HG02981 (cell line): Measurements from ENCODE around the gene SLC25A25.
A peak's percentile ranks its signal among the peaks of the same experiment; 100 is the strongest.
"Not testable (repeated sequence)": the region's sequence is repeated elsewhere in the genome, so short reads cannot be mapped to it uniquely, and the experiment has no call there.

Experiments
- ATAC-seq: cut with Tn5 transposase; IDR thresholded peaks from one replicate; pipeline ENCODE4 v1.9.1; 2021; ENCODE audit warnings: mild to moderate bottlenecking, moderate library complexity; ENCODE audit not compliant: unreplicated experiment

Gene SLC25A25

DNA sequence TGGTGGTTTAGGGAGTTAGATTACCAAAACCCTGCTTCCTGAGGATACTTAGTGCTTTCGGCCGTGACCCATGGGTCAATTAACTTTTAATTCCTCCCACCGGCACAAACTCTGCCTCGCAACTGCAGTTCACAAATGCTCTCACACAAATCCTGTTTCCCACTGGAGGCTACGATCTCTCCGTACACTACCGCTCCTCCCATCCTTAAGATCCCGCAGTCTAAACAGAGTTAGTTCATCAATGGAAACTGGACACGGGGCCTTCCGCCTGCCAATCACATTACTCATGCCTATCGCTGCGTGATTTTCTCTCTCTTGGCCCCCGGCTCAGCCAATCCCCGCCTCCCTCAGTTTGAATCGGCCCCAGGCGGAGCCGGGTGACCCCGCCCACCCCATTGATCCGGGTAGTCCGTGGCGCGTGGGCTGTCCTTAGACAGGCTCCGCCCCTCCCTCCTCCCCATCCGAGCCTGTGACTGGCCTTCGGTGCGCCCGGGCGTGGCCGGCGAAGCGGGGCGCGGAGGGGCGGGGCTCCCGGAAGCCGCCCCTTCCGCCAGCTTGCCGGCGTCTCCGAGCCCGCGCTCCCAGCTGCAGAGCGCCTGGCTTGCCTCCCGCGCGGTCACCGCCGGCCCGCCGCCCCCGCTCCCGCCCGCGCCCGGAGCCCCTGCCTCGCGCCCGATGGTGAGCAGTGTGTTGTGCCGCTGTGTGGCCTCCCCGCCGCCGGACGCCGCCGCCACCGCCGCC is at the start of gene SLC25A25:
Gene SLC25A25, plus strand, starts transcription at position 588 of the 741 bp plus-strand sequence. Its CDS starts 88 bp downstream, at position 676.
- ATAC-seq = peak; percentile 68

DNA sequence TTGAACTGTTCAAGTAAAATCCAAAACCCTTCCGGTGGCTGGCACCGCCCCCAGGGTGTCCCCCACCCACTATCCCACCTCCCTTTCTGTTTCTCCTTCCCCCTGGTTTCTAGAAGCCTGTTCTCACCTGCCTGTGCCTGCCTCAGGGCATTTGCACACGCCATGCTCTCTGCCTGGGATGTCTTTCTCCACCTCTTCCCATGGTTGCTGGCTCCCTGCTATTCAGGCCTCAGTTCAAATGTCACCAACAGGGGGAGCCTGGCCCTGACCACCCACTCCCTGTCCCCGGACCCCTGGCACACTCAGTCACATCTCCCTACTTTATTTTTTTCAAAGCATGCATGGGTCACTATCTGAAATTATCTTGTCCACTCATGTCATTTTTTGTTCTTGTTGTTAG is 47.3 kb upstream of the SLC25A25 start:
- no peak for ATAC-seq

DNA sequence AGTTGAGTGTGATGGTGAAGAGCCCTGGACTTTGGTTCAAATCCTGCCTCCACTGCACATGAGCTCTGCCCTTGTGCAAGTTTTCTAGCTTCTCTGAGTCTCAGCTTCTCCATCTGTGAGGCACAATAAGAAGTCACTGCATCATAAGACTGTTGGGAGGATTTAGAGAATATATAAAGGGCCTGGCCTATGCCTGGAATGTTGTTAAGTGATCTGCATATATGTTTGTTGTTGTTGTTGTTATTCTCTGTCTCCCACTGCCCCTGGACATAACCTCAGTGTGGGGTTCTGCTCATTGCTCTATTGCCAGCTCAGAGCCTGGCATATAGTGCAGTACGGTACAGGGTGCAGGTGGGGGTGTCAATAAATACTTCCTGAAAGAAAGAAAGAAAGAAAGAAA is 46.9 kb upstream of the SLC25A25 start:
- ATAC-seq = no peak

DNA sequence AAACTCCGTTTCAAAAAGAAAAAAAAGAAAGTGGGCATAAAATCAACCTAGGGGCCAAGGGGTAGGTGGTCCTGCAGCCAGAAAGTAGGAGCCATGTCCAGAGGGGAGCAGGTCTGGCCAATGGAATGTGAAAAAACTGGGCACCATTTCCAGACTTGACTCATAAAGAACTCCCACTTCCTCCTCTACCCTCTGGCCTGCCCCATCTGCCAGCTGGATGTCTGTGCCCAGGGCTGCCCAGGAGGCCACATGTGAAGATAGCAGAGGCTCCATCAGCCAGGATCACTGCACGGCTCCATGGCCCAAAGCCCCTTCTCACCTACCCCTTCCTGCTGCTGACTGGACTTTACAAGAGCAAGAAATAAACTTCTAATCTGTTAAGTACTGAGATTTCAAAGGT is 45.1 kb upstream of the SLC25A25 start:
- ATAC-seq = no peak

GRCh38 chr9:128023671-128024070 is 44.4 kb upstream of the SLC25A25 start:
- ATAC-seq = not testable (repeated sequence)

GRCh38 chr9:128024761-128025308 is 43.2 kb upstream of the SLC25A25 start:
- no peak for ATAC-seq

GRCh38 chr9:128025736-128026135 is 42.3 kb upstream of the SLC25A25 start:
- ATAC-seq = no peak

- ATAC-seq = no peak
These were observed 41.7 kb upstream of the SLC25A25 start for GRCh38 chr9:128026255-128026772.

DNA sequence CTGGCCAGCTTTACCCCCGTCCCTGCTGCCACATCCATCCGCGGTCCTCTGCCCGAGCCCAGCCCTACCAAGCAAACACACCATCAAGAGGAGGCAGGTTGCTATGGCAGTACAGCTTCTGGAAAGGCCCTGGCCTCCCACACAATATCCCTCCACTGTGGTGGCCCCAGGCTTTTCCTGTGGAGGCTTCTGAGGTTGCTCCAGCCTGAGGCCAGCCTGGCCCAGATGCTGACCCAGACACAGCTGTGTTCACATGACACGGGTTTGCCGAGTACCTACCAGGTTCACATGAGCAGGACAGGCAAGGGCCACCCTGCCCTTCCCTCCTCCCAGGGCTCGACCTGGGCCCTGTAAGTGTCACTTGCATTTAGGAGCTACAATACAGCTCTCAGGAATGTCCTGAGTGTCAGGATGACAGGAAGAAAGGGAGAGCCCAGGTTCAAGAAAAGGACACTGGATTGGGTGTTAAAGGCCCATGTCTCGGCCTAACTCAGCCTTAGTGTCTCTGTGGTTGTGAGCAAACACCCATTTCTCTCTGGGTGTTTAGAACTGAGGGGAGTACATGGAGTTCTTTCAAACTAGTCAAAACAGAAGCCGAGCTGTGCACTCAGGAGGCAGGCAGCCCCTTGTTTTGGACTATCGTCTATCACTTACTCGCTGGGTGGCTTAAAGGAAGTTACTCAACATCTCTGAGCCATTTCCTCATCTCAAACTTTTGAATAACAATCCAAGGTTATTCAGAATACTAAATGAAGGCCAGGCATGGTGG is 41.1 kb upstream of the SLC25A25 start:
- ATAC-seq = no peak

DNA sequence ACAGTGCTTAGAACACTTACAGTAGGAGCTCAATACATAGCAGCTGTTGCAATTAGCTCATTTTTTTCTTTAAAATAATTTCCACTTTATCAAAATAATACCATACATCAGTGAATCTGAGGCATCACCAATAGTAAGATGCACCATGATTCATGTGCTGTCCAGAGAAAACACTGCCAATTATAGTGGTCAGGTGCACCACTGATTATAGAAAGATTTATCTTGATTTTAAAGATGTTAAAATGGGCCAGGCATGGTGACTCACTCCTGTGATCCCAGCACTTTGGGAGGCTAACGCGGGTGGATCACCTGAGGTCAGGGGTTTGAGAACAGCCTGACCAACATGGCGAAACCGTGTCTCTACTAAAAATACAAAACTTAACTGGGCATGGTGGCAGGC is 40.3 kb upstream of the SLC25A25 start:
- ATAC-seq = no peak

- ATAC-seq = no peak
These were observed 34.4 kb upstream of the SLC25A25 start for GRCh38 chr9:128033609-128034008.

GRCh38 chr9:128034821-128035652 is 33.0 kb upstream of the SLC25A25 start:
- no peak for ATAC-seq

- ATAC-seq = not testable (repeated sequence)
These were observed 31.5 kb upstream of the SLC25A25 start for GRCh38 chr9:128036522-128036921.

DNA sequence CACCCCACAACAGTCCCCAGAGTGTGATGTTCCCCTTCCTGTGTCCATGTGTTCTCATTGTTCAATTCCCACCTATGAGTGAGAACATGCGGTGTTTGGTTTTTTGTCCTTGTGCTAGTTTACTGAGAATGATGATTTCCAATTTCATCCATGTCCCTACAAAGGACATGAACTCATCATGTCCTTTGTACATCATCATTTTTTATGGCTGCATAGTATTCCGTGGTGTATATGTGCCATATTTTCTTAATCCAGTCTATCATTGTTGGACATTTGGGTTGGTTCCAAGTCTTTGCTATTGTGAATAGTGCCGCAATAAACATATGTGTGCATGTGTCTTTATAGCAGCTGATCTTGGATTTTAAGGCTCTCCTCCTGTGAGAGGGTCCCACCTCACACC is 27.2 kb upstream of the SLC25A25 start:
- not testable (repeated sequence) for ATAC-seq

- ATAC-seq = no peak
These were observed 26.0 kb upstream of the SLC25A25 start for GRCh38 chr9:128042043-128042442.

DNA sequence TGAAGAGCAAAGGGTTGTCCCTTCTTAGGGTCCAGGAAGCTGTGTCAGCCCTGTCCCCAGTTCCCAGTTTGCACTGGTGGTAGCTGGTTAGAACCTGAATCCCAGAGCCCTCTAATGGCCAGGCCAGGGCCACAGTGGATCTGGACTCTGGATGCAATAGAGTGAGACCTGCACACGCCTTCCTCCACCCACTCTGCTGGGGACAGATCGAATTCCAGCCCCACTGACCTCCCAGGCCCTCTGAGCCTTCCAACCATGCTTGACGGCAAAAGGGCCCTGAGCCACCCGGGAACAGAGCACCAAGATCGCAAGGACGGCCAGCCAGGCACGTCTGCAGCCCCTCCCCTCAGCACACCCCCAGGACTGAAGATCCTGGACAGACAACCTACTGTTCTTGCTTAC is 24.6 kb upstream of the SLC25A25 start:
- ATAC-seq = no peak

GRCh38 chr9:128045409-128045808 is 22.6 kb upstream of the SLC25A25 start:
- not testable (repeated sequence) for ATAC-seq

DNA sequence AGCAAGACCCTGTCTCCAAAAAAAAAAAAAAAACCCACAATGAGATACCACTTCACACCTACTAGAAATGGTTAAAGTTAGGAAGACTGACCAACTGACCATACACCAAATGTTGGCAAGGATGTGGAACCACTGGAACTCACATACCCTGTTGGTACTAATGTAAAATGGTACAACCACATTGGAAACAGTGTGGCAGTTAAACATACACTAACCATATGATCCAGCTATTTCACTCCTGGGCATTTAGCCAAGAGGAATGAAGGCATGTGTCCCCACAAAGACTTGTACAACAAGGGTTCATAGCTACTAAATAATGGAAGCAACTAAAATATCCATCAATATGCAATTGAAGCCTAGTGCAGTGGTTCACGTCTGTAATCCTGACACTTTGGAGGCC is 22.2 kb upstream of the SLC25A25 start:
- ATAC-seq = no peak

DNA sequence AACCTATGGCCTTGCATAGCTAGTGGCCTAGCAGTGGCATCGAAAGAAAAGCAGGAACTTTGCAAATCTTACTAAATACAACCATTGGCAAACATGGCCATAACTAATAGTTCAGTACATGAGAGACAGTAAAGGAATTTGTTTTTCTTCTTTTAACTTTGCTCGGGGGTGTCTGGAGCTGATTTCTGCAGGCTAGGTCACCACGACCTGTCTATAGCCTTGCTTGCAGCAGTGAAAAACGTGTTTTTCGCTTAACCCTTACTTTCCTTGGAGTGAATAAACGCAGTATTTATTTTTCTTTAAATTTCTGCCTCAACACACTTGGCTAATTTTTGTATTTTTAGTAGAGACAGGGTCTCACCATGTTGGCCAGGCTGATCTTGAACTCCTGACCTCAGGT is 20.8 kb upstream of the SLC25A25 start:
- no peak for ATAC-seq

DNA sequence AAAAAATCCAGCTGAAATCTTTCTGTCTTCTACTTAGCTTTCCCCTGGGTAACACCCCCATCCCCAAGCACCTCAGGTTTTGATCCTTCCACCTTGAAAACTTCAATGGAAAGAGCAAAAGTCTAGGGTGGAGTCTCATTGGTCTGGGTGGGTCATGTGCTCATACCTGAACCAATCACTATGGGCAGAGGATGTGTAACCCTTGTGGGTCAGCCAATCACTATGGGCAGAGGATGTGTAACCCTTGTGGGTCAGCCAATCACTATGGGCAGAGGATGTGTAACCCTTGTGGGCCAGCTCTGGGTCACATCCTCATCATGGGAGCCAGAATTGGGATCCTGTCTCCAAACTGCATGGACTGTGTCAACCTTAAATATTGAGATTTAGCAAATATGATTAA is 19.4 kb upstream of the SLC25A25 start:
- ATAC-seq = no peak

- no peak for ATAC-seq
These were observed 18.2 kb upstream of the SLC25A25 start for GRCh38 chr9:128049843-128050242.
